NCI-H460 (cell line): ENCODE results near the gene PSMD4. TPM values are rescaled to one million over a fixed set of nuclear protein-coding genes. Genes with fewer than 3 reads are reported as not detected.
"Not testable (repeated sequence)": the region's sequence is repeated elsewhere in the genome, so short reads cannot be mapped to it uniquely, and the experiment has no call there.

ENCODE experiments used
- DNase-seq: peaks from one replicate; pipeline ENCODE4 v3.0.0-alpha.2; 2016; ENCODE audit warnings: low read depth; ENCODE audit errors: extremely low read depth
- polyA plus RNA-seq: library from polyadenylated mRNA; depleted of rRNA; stranded (reverse); fragments of >200 nt; gene quantifications from 2 replicates; pipeline ENCODE4 v1.2.3, GENCODE V29; 2014; cell fraction: nucleus; rRNA removed
- total RNA-seq: library from RNA; depleted of rRNA; stranded (reverse); fragments of >200 nt; shearing (Covaris generic); gene quantifications from 2 replicates; pipeline ENCODE4 v1.2.3, GENCODE V29; 2014; rRNA removed

The PSMD4 gene
- total RNA-seq, result 216 and 237 TPM in 2 replicates
- polyA plus RNA-seq, result 249 and 254 TPM in 2 replicates

DNA sequence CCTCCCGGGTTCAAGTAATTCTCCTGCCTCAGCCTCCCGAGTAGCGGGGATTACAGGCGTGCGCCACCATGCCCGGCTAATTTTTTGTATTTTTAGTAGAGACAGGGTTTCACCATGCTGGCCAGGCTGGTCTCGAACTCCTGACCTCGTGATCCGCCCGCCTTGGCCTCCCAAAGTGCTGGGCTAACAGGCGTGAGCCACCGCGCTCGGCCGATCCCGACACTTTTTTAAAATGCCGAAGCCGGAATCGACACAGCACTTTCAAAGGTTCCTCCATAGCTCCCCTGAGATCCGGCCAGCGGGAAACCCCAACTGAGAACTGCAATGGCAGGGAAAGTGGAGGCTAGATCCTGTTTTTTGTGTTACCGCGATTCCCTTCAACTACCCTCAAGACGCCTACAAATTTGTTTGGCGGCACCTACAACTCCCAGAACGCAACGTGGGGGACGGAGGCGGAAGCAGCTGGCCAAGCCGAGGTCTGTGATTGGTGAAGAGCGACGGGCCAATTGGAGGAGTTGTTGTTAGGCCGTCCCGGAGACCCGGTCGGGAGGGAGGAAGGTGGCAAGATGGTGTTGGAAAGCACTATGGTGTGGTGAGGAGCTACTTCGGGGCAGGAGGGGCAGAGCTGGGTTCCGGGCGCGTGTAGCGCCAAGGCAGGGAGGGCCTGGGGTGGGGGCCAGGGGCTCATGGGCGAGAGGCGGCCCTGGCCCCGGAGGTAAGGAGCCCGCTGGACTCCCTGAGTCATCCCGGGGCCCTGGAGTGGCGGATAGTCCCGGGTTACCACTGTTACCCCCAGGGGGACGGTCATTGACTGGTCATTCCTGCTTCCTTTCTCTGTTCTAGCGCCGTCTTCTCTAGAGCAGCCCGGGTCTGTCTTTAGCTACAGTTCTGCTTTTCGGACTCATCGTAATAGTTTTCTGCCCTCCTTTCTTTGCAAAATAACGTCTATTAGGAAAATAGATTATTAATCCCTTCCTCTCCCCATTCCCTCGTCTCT, at the start of gene PSMD4:
PSMD4 (plus strand) TSS at position 518 of the 997 bp plus-strand sequence; CDS start at position 567, 49 bp downstream.
- DNase-seq, result peak; percentile 99

DNA sequence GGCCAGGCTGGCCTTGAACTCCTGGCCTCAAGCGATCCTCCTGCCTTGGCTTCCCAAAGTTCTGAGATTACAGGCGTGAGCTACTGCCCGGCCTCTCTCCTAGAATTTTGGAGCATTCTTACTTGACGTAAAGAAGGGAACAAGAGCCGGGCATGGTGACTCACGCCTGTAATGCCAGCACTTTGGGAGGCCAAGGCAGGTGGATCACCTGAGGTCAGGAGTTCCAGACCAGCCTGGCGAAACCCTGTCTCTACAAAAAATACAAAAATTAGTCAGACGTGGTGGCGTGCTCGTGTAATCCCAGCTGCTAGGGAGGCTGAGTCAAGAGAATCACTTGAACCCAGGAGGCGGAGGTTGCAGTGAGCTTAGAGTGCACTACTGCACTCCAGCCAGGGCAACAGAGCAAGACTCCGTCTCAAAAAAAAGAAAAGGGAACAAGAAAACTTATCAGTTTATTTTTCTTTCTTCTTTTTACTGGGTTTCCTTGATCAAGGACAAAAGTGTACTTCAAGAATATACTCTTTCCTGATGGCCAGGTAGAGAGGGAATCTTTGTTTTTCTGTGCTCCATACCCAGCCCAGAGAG, 49.1 kb upstream of the PSMD4 start:
- not testable (repeated sequence) for DNase-seq

DNA sequence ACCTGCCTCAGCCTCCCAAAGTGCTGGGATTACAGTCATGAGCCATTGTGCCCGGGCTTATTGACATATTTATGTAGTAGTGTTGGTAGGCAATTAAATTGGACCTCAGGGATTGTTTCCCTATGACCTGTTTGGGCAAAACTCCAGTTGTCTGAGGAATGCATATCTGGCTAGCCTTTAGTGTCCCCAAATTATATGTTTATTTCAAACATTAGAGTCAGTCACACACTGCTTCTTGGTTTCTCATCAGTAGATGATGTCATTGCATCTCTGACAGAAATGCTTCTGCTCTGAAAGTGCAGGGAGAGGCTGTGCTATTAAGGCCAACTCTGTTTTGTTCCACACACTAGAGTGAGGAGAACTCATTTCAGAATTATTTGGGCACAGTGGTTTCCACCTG, 43.7 kb upstream of the PSMD4 start:
- no peak for DNase-seq

DNA sequence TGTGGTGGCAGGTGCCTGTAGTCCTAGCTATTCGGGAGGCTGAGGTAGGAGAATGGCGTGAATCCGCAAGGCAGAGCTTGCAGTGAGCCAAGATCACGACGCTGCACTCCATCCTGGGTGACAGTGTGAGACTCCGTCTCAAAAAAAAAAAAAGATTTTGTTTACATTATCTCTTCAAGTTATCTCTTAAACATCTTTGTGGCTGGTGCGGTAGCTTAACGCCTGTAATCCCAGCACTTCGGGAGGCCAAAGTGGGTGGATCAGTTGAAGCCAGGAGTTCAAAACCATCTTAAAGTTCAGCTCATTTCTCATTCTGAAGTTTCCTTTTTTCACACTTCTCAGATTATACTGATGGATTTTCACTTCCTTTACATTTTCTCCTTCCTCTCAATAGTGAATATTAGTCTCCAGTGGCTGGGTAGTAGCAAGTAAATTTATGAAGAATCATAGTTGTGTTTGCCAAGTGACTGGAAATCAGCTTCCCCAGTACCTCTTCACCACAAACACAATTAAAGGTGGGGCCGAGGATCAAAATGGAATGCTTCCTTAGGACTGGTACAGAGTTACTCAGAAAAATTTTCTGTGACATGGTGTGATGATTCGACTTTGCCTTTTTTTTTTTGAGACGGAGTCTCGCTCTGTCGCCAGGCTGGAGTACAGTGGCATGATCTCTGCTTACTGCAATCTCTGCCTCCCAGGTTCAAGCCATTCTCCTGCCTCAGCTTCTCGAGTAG, 42.4 kb upstream of the PSMD4 start:
- DNase-seq, result no peak

DNA sequence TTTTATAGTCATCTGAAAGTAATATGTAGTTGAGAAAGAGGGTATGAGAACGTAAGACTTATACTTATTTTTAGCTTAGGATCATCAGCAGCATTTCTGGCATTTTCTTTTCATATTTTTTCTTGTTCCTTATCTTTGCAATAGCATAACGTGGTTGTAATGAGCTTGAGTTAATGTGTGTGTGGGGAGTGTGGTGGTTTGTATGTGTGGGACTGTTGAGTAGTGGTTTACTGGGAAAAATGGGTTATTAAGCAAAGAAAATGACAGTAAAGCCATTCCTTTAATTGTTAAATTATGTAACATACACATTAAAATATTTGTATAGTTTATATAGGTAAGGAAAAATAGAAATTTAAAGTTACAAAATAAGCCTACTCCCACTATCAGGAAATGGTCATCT, 41.0 kb upstream of the PSMD4 start:
- no peak for DNase-seq

DNA sequence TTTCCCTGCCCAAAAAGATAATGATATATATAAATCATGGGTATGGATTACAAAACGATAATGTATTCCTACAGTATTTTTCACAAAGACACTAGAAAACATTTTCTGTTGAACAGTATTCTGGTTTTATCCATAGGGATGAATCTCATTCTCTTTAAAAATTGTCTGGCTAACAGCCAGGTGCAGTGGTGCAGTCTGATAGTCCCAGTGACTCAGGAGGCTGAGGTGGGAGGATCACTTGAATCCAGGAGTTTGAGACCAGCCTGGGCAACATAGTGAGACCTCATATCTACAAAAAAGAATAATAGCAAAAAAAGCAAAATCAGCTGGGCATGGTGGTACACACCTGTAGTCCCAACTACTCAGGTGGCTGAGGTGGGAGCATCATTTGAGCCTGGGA, 32.9 kb upstream of the PSMD4 start:
- no peak for DNase-seq

DNA sequence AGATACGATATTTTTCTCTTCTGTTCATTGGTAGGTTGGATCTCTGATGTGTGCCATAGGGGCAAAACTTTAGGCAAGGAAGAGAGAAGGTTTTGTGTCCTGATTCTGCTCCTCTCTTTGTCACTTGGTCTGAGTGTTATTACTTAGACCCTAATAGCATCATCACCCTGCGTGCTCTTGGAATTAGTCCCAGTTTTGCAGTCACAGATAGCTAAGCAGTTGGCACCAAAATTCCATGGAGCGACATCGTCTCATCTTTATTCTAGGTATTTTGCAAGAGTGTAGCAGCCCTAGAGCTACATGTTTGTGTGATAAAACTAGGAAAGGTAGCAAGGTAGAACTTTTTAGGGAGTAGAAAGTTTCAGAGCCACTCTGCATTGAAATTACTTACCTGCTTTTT, 32.4 kb upstream of the PSMD4 start:
- DNase-seq, result no peak

DNA sequence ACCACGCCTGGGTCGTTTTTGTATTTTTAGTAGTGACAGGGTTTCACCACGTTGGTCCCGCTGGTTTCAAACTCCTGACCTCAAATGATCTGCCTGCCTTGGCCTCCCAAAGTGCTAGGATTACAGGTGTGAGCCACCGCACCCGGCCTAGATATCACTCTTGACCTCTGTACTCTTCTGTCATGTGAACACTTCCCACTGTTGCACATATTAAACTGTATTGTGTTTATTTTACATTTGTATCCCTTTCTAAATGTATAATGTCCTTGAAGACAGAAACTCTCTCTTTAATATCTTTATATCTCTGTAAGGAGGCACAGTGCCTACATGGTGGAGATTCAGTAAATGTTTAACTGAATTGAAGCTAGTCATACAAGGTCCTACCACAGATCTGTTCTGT, 19.3 kb upstream of the PSMD4 start:
- no peak for DNase-seq

DNA sequence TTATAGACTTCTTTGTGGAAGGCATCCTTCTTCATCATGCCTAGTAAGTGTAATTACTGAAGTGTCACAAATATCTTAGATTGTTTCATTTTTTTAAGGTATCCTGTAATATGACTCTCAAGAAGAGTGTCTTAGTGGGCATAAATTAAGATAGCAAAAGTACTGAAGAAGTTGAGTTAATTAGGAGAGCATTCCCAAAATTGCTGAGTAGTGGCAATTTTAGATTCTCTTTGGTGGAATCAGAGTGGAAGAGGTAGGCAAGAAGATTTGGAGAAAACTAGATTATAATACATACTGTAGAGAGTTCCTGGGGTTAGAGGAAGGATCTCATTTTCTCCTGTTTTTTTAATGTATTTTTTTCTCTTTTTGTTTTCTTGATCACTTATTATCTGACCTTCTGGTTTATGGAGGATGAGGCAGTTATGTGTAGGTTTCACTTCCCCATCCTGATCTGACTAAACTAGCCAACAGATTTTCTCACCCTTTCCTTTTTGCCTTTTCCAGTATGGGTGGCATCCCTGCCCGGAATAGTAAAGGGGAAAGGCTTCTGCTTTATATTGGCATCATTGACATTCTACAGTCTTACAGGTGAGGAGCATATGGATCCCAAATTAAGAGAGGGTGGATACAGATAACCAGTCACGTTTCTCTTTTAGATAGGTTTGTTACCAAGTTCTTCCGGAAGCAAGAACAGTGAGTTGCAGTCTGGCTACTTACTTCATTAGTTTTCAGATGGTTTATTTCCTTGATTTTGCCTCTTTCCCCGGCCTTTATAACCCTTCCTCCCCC, 16.7 kb upstream of the PSMD4 start:
- DNase-seq, result no peak

DNA sequence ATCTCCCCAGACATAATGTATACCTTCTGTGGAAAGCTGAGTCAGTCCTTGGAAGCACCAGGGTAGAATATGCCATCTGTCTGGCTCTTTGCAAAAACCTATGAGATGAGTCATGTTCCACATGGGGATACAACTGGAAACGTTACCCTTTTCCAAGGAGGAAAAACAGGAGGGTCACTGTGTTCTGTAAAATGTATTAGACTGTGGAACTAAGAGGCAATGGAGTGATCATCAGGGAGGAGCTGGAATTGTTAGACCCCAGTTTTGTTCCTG, 16.1 kb upstream of the PSMD4 start:
- no peak for DNase-seq

DNA sequence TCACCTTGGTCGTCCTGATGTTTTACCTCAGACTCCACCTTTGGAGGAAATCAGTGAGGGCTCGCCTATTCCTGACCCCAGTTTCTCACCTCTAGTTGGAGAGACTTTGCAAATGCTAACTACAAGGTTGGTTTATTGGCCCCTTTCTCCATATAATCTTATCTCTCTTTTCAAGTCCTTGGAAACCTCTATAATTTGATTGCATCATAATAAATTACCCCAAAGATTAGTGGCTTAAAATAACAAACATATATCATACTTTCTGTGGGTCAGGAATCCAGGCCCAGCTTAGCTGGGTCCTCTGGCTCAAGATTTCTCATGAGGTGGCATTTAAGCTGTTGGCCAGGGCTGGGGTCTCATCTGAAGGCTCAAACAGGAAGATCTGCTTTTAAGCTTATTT, 12.1 kb upstream of the PSMD4 start:
- no peak for DNase-seq

DNA sequence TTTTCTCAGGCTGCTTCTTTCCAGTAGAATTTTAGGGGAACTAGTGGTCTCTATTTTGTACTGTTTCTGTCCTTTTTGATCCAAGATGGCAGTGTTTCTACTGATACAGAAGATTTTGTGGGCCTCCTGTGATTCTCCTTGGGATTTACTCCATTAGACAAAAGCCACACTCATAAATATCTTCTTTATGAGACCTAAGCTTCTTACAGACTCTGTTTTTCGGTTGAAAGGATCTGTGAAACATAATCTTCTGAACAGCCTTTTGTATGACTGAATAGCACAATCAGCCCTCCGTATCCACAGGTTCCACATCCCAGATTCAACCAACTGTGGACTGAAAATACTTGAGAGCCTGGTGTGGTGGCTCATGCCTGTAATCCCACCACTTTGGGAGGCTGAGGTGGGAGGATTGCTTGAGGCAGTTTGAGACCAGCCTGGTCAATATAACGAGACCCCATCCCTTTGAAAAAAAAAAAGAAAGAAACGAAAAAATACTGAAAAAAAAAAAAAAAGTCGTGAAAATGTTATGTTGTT, 10.8 kb upstream of the PSMD4 start:
- no peak for DNase-seq

DNA sequence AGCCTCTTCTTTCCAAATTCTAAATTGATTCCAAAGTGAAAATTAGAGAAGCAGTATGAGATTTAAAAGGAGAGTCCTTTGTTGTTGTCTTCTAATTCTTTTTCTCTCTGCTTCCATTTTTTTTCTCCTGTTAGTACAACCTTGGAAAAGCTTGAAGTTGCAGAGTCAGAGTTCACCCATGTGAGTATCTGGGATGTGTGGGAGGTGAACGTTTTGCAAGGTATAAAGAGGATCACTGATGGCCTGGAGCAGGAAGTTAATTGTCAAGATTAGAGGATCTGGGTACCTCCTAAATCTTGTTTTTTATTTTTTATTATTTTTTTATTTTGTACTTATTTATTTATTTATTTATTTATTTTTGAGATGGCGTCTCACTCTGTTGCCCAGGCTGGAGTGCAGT, 7.7 kb upstream of the PSMD4 start:
- no peak for DNase-seq

DNA sequence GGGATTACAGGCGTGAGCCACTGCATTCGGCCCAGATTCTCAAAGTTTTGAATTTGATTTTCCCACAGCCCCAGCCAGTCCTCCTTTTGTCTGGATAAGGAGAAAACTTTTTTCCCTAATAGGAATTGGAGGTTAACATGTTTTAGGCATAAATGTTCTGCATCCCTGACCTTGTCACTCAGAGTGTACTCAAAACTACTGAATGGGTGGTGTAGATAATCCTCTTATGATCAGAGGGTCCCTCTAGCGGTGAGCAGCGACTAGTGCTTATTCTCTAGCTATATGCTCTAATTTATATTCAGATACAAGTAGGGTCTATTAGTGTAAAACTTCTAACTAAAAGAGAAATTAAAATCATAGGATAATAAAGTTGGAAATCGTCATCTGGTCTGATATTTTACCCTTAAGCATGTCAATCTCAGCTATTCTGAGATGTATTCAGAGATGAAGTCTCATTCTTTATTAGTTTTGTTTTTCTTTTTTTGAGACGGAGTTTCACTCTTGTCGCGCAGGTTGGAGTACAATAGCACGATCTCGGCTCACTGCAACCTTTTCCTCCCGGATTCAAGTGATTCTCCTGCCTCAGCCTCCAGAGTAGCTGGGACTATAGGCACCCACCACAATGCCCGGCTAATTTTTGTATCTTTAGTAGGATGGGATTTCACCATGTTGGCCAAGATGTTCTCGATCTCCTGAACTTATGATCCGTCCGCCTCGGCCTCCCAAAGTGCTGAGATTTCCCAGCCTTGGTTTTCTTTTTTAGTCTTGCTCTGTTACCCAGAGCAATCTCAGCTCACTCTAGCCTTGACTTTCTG, 2.7 kb upstream of the PSMD4 start:
- peak; percentile 78 for DNase-seq

DNA sequence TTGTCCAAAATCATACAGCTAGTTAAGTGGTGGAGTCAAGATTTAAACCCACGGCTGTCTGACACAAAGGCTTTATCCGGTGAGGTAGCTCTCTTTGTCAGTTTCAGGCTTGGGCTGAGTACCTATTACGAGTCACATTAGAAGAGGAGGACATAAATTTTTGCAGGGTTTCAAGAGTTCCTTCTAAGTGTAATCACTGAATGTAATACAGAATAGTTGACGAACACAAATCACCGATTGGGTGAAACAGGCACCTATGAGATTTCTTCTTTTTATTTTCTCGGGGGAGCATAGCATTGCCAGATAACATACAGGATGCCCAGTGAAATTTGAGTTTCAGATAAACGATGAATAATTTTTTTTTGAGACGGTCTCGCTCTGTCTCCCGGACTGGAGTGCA, 847 bp downstream of the PSMD4 start:
- no peak for DNase-seq

DNA sequence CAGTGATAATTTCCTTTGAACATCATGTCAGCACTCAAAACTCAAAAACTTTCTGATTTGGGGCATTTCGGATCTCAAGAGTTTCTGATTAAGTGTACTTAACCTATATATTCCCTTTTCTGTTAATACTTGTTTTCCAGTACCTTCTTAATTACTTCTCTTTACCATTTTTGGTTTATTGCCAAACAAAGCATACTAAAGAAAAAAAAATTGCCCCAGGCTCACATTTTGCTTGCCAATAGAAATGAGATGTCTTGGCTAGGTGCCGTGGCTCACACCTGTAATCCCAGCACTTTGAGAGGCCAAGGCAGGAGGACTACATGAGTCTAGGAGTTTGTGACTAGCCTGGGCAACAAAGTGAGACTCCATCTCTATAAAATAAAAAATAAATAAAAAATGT, 4.8 kb downstream of the PSMD4 start:
- DNase-seq, result no peak

DNA sequence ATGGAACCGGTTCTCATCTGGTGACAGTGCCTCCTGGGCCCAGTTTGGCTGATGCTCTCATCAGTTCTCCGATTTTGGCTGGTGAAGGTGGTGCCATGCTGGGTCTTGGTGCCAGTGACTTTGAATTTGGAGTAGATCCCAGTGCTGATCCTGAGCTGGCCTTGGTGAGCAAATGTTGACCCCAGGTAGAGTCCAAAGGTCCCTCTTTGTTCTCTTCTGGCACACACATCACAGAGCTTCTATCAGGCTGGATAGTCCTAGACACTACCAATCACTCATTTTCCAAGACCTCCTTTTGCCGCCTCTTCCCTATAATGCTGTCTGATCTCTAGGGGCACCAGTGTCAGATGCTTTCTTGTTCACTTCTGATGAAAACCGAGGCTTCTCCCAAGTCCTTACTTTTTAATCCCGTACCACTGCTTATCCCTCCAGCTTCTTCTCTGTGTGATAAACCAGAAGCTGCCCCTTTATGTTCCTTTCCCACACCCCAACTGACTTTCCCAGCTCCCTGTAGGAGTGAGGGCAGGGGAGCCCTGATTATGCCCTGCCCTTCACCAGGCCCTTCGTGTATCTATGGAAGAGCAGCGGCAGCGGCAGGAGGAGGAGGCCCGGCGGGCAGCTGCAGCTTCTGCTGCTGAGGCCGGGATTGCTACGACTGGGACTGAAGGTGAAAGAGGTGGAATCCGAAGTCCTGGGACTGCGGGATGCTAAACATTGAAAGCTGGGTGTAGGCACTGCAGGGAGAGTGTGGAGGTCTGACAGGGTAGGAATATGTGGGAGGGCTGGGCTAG, 11.1 kb downstream of the PSMD4 start:
- no peak for DNase-seq

DNA sequence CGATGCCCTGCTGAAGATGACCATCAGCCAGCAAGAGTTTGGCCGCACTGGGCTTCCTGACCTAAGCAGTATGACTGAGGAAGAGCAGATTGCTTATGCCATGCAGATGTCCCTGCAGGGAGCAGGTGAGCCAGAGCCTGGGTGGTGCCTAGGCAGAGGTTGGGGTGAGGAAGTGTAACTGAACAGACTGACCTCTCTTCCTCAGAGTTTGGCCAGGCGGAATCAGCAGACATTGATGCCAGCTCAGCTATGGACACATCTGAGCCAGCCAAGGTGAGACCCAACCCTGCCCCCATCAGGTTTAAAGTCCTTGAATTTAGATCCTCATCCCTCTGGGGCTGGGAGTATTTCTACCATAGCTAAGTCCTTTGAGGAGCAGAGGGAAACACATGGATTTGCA, 11.8 kb downstream of the PSMD4 start:
- DNase-seq, result no peak

DNA sequence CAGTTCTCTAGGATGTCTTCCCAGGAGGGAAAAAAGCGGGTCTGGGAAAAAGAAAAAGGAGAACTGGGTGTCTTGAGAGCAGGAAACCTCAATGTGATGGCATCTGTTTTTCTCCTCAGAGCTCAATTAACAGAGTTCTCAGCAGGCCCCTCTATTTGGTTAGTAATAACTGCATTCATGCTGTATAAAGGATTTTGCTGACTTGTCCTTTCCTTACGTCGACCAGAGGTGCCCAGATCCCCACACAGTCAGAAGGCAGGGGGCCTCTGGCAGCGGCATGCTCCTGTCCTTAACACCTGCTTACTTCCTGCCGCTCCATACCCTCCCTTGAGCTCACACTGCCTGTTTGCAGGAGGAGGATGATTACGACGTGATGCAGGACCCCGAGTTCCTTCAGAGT, 12.3 kb downstream of the PSMD4 start:
- no peak for DNase-seq
